Measurements from ENCODE around the gene MRPL23. TPM values are rescaled to one million over a fixed set of nuclear protein-coding genes. Genes with fewer than 3 reads are reported as not detected.

The MRPL23 gene
- total and polyA plus RNA-seq, 4 donors, result 34.8 to 250 (median 107) TPM

- Histone ChIP-seq H3K9me3 (ENCODE audit: control insufficient read depth in 4 of 4, insufficient read depth in 3 of 4, low read length in 3 of 4) (no peaks in the 10 kb centered on the region), H3K36me3 (ENCODE audit: control insufficient read depth in 4 of 4, insufficient read depth in 4 of 4, low read length in 4 of 4) (no peaks in the 10 kb centered on the region), H3K4me1 (ENCODE audit: control insufficient read depth in 5 of 5, insufficient read depth in 5 of 5, low read length in 5 of 5) (no peaks in the 10 kb centered on the region), H3K27ac (ENCODE audit: low read depth in 1 of 2, low read length in 1 of 2) (no peak overlapping the region), H3K4me3 (no peak overlapping the region), H3K27me3 (ENCODE audit: control insufficient read depth in 3 of 3, insufficient read depth in 3 of 3, low read length in 2 of 3) (no peaks in the 10 kb centered on the region), H3K9ac (ENCODE audit: insufficient read depth in 1 of 2, low read length in 2 of 2) (no peak overlapping the region)
- DNase-seq, result no peak
- WGBS, 2 donors, result 83 to 100% methylated on average over 2 of the region's 11 CpGs
- ATAC-seq (ENCODE audit: insufficient read depth, low FRiP score), result no peak
- no peak for TF ChIP-seq CTCF (IDR thresholded peaks at IDR 0.05; ENCODE audit: control extremely low read depth, extremely low read depth)
Observed at GRCh38 chr11:1979607-1980006, 32.5 kb downstream of the MRPL23 start.

- no peak for TF ChIP-seq CTCF (IDR thresholded peaks at IDR 0.05; ENCODE audit: control extremely low read depth, extremely low read depth)
- Histone ChIP-seq H3K9me3 (ENCODE audit: control insufficient read depth in 4 of 4, insufficient read depth in 3 of 4, low read length in 3 of 4) (no peaks in the 10 kb centered on the region), H3K27ac (ENCODE audit: low read depth in 1 of 2, low read length in 1 of 2) (no peak overlapping the region), H3K36me3 (ENCODE audit: control insufficient read depth in 4 of 4, insufficient read depth in 4 of 4, low read length in 4 of 4) (no peaks in the 10 kb centered on the region), H3K4me1 (ENCODE audit: control insufficient read depth in 5 of 5, insufficient read depth in 5 of 5, low read length in 5 of 5) (no peaks in the 10 kb centered on the region), H3K4me3 (no peak overlapping the region), H3K9ac (ENCODE audit: insufficient read depth in 1 of 2, low read length in 2 of 2) (no peak overlapping the region), H3K27me3 (ENCODE audit: control insufficient read depth in 3 of 3, insufficient read depth in 3 of 3, low read length in 2 of 3) (no peaks in the 10 kb centered on the region)
- DNase-seq, result no peak
- no CpG with 5 or more reads among the region's 26 CpGs for WGBS, 2 donors
- no peak for ATAC-seq (ENCODE audit: insufficient read depth, low FRiP score)
Observed at GRCh38 chr11:1982873-1983600, 35.9 kb downstream of the MRPL23 start.

- 85 to 94% methylated on average over 8 to 12 of the region's 12 CpGs for WGBS, 2 donors
- no peaks in the 10 kb centered on the region for H3K36me3 ChIP-seq (ENCODE audit: control insufficient read depth in 4 of 4, insufficient read depth in 4 of 4, low read length in 4 of 4)
- H3K27ac ChIP-seq (ENCODE audit: low read depth in 1 of 2, low read length in 1 of 2), result no peak overlapping the region
- H3K4me3 ChIP-seq, result no peak overlapping the region
- H3K27me3 ChIP-seq (ENCODE audit: control insufficient read depth in 3 of 3, insufficient read depth in 3 of 3, low read length in 2 of 3), result no peaks in the 10 kb centered on the region
- no peaks in the 10 kb centered on the region for H3K4me1 ChIP-seq (ENCODE audit: control insufficient read depth in 5 of 5, insufficient read depth in 5 of 5, low read length in 5 of 5)
- DNase-seq, result no peak
- ATAC-seq (ENCODE audit: insufficient read depth, low FRiP score), result no peak
- no peak overlapping the region for H3K9ac ChIP-seq (ENCODE audit: insufficient read depth in 1 of 2, low read length in 2 of 2)
- no peaks in the 10 kb centered on the region for H3K9me3 ChIP-seq (ENCODE audit: control insufficient read depth in 4 of 4, insufficient read depth in 3 of 4, low read length in 3 of 4)
- TF ChIP-seq CTCF (IDR thresholded peaks at IDR 0.05; ENCODE audit: control extremely low read depth, extremely low read depth), result no peak
Observed at GRCh38 chr11:1983601-1983961, 36.4 kb downstream of the MRPL23 start.

GRCh38 chr11:1987024-1987423 lies 39.9 kb downstream of the MRPL23 start:
- Histone ChIP-seq H3K27me3 (ENCODE audit: control insufficient read depth in 3 of 3, insufficient read depth in 3 of 3, low read length in 2 of 3) (no peaks in the 10 kb centered on the region), H3K4me3 (no peak overlapping the region), H3K27ac (ENCODE audit: low read depth in 1 of 2, low read length in 1 of 2) (no peak overlapping the region), H3K4me1 (ENCODE audit: control insufficient read depth in 5 of 5, insufficient read depth in 5 of 5, low read length in 5 of 5) (no peaks in the 10 kb centered on the region), H3K36me3 (ENCODE audit: control insufficient read depth in 4 of 4, insufficient read depth in 4 of 4, low read length in 4 of 4) (no peaks in the 10 kb centered on the region), H3K9ac (ENCODE audit: insufficient read depth in 1 of 2, low read length in 2 of 2) (no peak overlapping the region), H3K9me3 (ENCODE audit: control insufficient read depth in 4 of 4, insufficient read depth in 3 of 4, low read length in 3 of 4) (no peaks in the 10 kb centered on the region)
- TF ChIP-seq CTCF (IDR thresholded peaks at IDR 0.05; ENCODE audit: control extremely low read depth, extremely low read depth), result no peak
- no CpG with 5 or more reads among the region's 6 CpGs for WGBS, 2 donors
- ATAC-seq (ENCODE audit: insufficient read depth, low FRiP score) (no peak), DNase-seq (no peak)

All from lung (tissue), 12 donors.